Measurements from ENCODE around the gene HSP90B1. TPM values are rescaled to one million over a fixed set of nuclear protein-coding genes. Genes with fewer than 3 reads are reported as not detected.

The HSP90B1 gene
- total RNA-seq, 1 experiment from 2014 or later = 970 TPM

GRCh38 chr12:103936679-103937078, 6.5 kb downstream of the HSP90B1 start:
- Histone ChIP-seq H3K27me3 (replicated peaks; ENCODE audit: insufficient read depth, low read depth, low read length, poor library complexity) (no peaks in the 10 kb centered on the region), H3K27ac (ENCODE audit: low read depth, low read length, poor library complexity, severe bottlenecking) (no peak overlapping the region), H3K4me3 (ENCODE audit: low read depth, low read length, poor library complexity, severe bottlenecking) (no peak overlapping the region), H3K4me1 (ENCODE audit: insufficient read depth, low read length, poor library complexity, severe bottlenecking) (peaks cover 17% of the 10 kb centered on the region), H3K9me3 (ENCODE audit: low read depth, low read length, poor library complexity, severe bottlenecking) (no peaks in the 10 kb centered on the region), H3K36me3 (ENCODE audit: insufficient read depth, low read length, poor library complexity, severe bottlenecking) (peaks cover 99% of the 10 kb centered on the region)
- no TSS peak for BruUV-seq (replicated peaks)
- intact Hi-C loops (cut with micrococcal nuclease; ENCODE audit: unreplicated experiment) = no loop called here
- TF ChIP-seq, protein P1, sequence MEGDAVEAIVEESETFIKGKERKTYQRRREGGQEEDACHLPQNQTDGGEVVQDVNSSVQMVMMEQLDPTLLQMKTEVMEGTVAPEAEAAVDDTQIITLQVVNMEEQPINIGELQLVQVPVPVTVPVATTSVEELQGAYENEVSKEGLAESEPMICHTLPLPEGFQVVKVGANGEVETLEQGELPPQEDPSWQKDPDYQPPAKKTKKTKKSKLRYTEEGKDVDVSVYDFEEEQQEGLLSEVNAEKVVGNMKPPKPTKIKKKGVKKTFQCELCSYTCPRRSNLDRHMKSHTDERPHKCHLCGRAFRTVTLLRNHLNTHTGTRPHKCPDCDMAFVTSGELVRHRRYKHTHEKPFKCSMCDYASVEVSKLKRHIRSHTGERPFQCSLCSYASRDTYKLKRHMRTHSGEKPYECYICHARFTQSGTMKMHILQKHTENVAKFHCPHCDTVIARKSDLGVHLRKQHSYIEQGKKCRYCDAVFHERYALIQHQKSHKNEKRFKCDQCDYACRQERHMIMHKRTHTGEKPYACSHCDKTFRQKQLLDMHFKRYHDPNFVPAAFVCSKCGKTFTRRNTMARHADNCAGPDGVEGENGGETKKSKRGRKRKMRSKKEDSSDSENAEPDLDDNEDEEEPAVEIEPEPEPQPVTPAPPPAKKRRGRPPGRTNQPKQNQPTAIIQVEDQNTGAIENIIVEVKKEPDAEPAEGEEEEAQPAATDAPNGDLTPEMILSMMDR (conservative IDR thresholded peaks at IDR 0.05; ENCODE audit: low read depth, low read length) = no peak
- TF ChIP-seq EZH2 (IDR thresholded peaks at IDR 0.05; ENCODE audit: borderline replicate concordance, low read depth, low read length, poor library complexity, severe bottlenecking) = no peak
- CTCF ChIA-PET = no interaction called here
- POLR2A ChIA-PET (ENCODE audit: low non-redundant PET) = no interaction called here
- no peak for DNase-seq (ENCODE audit: low spot score)

DNA sequence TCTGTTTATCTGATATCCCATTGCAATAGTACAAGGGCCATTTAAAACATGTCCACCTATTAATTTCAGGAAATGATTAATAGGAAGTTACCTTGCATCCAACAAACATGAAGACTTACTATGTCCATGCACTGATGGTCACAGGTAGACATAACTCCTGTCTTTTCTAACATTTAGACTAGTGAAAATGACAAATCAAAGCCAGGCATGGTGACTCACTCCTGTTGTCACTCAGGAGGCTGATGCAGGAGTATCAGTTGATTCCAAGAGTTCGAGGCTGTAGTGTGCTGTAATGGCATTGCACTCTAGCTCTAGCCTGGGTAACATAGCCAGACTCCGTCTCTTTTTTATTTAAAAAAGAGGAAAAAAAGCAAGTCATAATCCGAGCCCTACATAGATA, 14.8 kb downstream of the HSP90B1 start:
- TF ChIP-seq, protein P1 (conservative IDR thresholded peaks at IDR 0.05; ENCODE audit: low read depth, low read length) = no peak
- no peak for TF ChIP-seq EZH2 (IDR thresholded peaks at IDR 0.05; ENCODE audit: borderline replicate concordance, low read depth, low read length, poor library complexity, severe bottlenecking)
- ChIA-PET POLR2A (ENCODE audit: low non-redundant PET) (no interaction called here), CTCF (no interaction called here)
- intact Hi-C loops (cut with micrococcal nuclease; ENCODE audit: unreplicated experiment) = loop anchor here (10.0 kb wide), 1 partner anchor 370 kb away; no protein-coding TSS in a partner anchor
- peaks cover 100% of the 10 kb centered on the region for H3K36me3 ChIP-seq (ENCODE audit: insufficient read depth, low read length, poor library complexity, severe bottlenecking)
- H3K27me3 ChIP-seq (replicated peaks; ENCODE audit: insufficient read depth, low read depth, low read length, poor library complexity) = no peaks in the 10 kb centered on the region
- H3K4me1 ChIP-seq (ENCODE audit: insufficient read depth, low read length, poor library complexity, severe bottlenecking) = no peaks in the 10 kb centered on the region
- no peaks in the 10 kb centered on the region for H3K9me3 ChIP-seq (ENCODE audit: low read depth, low read length, poor library complexity, severe bottlenecking)
- no TSS peak for BruUV-seq (replicated peaks)
- no peak overlapping the region for H3K4me3 ChIP-seq (ENCODE audit: low read depth, low read length, poor library complexity, severe bottlenecking)
- DNase-seq (ENCODE audit: low spot score) = no peak
- H3K27ac ChIP-seq (ENCODE audit: low read depth, low read length, poor library complexity, severe bottlenecking) = no peak overlapping the region

- H3K27me3 ChIP-seq (replicated peaks; ENCODE audit: insufficient read depth, low read depth, low read length, poor library complexity) = no peaks in the 10 kb centered on the region
- ChIA-PET CTCF (no interaction called here), POLR2A (ENCODE audit: low non-redundant PET) (no interaction called here)
- DNase-seq (ENCODE audit: low spot score) = no peak
- no peaks in the 10 kb centered on the region for H3K4me1 ChIP-seq (ENCODE audit: insufficient read depth, low read length, poor library complexity, severe bottlenecking)
- H3K4me3 ChIP-seq (ENCODE audit: low read depth, low read length, poor library complexity, severe bottlenecking) = no peak overlapping the region
- no peaks in the 10 kb centered on the region for H3K9me3 ChIP-seq (ENCODE audit: low read depth, low read length, poor library complexity, severe bottlenecking)
- peak overlapping the region; percentile 5 for H3K27ac ChIP-seq (ENCODE audit: low read depth, low read length, poor library complexity, severe bottlenecking)
- no TSS peak for BruUV-seq (replicated peaks)
- TF ChIP-seq, protein P1 (conservative IDR thresholded peaks at IDR 0.05; ENCODE audit: low read depth, low read length) = no peak
- no peak for TF ChIP-seq EZH2 (IDR thresholded peaks at IDR 0.05; ENCODE audit: borderline replicate concordance, low read depth, low read length, poor library complexity, severe bottlenecking)
- intact Hi-C loops (cut with micrococcal nuclease; ENCODE audit: unreplicated experiment) = loop anchor here (10.0 kb wide), 1 partner anchor 367 kb away; no protein-coding TSS in a partner anchor
- H3K36me3 ChIP-seq (ENCODE audit: insufficient read depth, low read length, poor library complexity, severe bottlenecking) = peaks cover 100% of the 10 kb centered on the region
Measured at GRCh38 chr12:103947871-103948555, 17.8 kb downstream of the HSP90B1 start.

Data from A673 (cell line).